Stomach smooth muscle (tissue), 2 donors: ENCODE data around the gene ABCA9.
"Not testable (repeated sequence)": the region's sequence is repeated elsewhere in the genome, so short reads cannot be mapped to it uniquely, and the experiment has no call there.

Experiments
- H3K27ac ChIP-seq: one replicate; pipeline ENCODE4 v1.7.0; 2013; ENCODE audit warnings: mild to moderate bottlenecking, low read length, inconsistent platforms
- H3K27me3 ChIP-seq, 2 donors: one replicate each; pipeline ENCODE4 v1.7.0; 2013; ENCODE audit warnings: low read length in 2 of 2; ENCODE audit not compliant: insufficient read depth in 2 of 2, control insufficient read depth in 1 of 2
- H3K36me3 ChIP-seq, 2 donors: one replicate each; pipeline ENCODE4 v1.7.0; 2013; ENCODE audit warnings: low read length in 2 of 2; ENCODE audit not compliant: control insufficient read depth in 2 of 2, insufficient read depth in 2 of 2
- H3K4me1 ChIP-seq: one replicate; pipeline ENCODE4 v1.7.0; 2013; ENCODE audit warnings: low read length; ENCODE audit not compliant: control insufficient read depth, insufficient read depth
- H3K4me3 ChIP-seq, 2 donors: one replicate each; pipeline ENCODE4 v1.7.0; 2013; ENCODE audit warnings: low read length in 2 of 2
- H3K9ac ChIP-seq, 2 donors: one replicate each; pipeline ENCODE4 v1.7.0; 2013; ENCODE audit warnings: low read length in 2 of 2, mild to moderate bottlenecking in 1 of 2
- H3K9me3 ChIP-seq, 2 donors: one replicate each; pipeline ENCODE4 v1.7.0; 2013; ENCODE audit warnings: low read length in 2 of 2; ENCODE audit not compliant: control insufficient read depth in 2 of 2
- donor health status: healthy.
- donor health status: Pancreatic carcinoma.

The ABCA9 gene

DNA sequence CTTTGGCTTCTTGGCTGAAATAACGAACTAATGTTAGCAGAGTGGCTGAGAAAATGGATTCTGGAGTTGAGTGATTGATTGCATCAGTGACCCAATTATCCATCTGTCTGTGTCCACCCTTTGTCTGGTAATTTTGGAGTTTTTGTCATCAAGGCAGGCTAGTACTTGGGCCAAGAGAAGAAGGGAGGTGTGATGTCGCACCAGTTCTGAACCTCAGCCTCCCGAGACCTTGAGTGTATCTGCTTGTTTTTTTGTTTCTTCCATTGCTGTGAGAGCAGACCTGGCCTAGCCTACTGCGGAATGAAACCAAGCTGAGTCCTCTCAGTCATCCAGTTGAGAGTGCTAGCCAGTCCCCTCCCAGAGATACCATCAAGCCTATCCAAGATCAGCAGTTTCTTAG, 110.0 kb downstream of the ABCA9 start:
- no peaks in the 10 kb centered on the region for H3K36me3 ChIP-seq
- H3K4me1 ChIP-seq, result no peaks in the 10 kb centered on the region
- H3K27ac ChIP-seq, result no peak overlapping the region
- no peak overlapping the region for H3K4me3 ChIP-seq
- no peak overlapping the region for H3K9ac ChIP-seq
- no peaks in the 10 kb centered on the region for H3K27me3 ChIP-seq
- H3K9me3 ChIP-seq, result no peaks in the 10 kb centered on the region

DNA sequence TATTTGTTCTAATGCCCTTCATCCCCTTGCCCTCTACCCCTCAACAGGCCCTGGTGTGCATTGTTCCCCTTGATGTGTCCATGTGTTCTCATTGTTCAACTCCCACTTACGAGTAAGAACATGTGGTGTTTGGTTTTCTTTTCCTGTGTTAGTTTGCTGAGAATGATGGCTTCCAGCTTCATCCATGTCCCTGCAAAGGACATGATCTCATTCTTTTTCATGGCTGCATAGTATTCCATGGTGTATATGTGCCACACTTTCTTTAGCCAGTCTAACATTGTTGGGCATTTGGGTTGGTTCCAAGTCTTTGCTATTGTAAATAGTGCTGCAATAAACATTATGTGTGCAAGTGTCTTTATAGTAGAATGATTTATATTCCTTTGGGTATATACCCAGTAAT, 112.9 kb downstream of the ABCA9 start:
- not testable (repeated sequence) for H3K4me1 ChIP-seq, H3K4me3 ChIP-seq, H3K9me3 ChIP-seq, H3K36me3 ChIP-seq, H3K9ac ChIP-seq, H3K27ac ChIP-seq, H3K27me3 ChIP-seq

DNA sequence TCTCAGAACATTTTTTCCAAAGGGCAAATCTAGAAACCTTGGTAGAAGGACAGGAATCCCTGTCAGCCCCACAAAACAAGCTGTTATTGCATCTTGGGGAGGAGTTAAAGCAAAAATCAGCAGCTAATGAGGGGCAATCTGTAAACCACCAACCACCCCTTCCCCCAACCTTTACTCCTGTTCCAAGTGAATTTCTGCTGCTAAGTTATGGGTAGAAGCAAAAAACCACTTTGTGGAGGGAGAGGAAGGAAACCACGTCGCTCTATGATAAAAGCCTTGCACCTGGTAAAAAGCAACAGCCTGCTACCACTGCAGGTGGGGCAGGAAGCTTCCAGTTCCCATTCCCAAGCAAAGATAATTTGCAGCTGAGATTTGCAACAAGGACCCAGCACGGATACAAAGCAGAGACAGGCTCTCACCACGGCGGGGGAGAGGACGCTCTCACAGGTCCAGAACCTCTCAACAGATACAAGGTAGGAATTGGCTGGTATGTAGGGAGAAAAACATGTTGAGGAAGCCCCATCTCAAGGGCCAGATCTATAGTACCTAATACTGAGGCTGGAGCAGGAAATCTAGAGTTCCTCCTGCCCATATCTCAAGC, 116.2 kb downstream of the ABCA9 start:
- no peaks in the 10 kb centered on the region for H3K36me3 ChIP-seq
- no peak overlapping the region for H3K9ac ChIP-seq
- no peaks in the 10 kb centered on the region for H3K4me1 ChIP-seq
- H3K9me3 ChIP-seq, result no peaks in the 10 kb centered on the region
- no peak overlapping the region for H3K27ac ChIP-seq
- no peak overlapping the region for H3K4me3 ChIP-seq
- no peaks in the 10 kb centered on the region for H3K27me3 ChIP-seq

DNA sequence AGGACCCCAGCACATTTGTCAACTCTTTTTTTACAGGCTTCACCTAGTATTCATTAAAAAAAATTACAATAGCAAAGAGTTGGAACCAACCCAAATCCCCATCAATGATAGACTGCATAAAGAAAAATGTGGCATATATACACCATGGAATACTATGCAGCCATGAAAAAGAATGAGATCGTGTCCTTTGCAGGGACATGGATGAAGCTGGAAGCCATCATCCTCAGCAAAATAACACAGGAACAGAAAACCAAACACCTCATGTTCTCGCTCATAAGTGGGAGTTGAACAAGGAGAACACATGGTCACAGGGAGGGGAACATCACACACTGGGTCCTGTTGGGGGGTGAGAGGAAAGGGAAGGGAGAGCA, 116.9 kb downstream of the ABCA9 start:
- H3K4me1 ChIP-seq, H3K9me3 ChIP-seq, H3K27me3 ChIP-seq, H3K9ac ChIP-seq, H3K4me3 ChIP-seq, H3K27ac ChIP-seq, H3K36me3 ChIP-seq: not testable (repeated sequence)

- H3K27ac ChIP-seq, result no peak overlapping the region
- no peaks in the 10 kb centered on the region for H3K36me3 ChIP-seq
- H3K4me1 ChIP-seq, result no peaks in the 10 kb centered on the region
- H3K4me3 ChIP-seq, result no peak overlapping the region
- H3K9ac ChIP-seq, result no peak overlapping the region
- no peaks in the 10 kb centered on the region for H3K27me3 ChIP-seq
- no peaks in the 10 kb centered on the region for H3K9me3 ChIP-seq
Observed at GRCh38 chr17:68943123-68943811, 117.5 kb downstream of the ABCA9 start.

- Histone ChIP-seq H3K4me3 (no peak overlapping the region), H3K27me3 (no peaks in the 10 kb centered on the region), H3K9ac (no peak overlapping the region), H3K27ac (no peak overlapping the region), H3K9me3 (no peaks in the 10 kb centered on the region), H3K36me3 (no peaks in the 10 kb centered on the region), H3K4me1 (no peaks in the 10 kb centered on the region)
Observed at GRCh38 chr17:68942389-68942788, 118.3 kb downstream of the ABCA9 start.

GRCh38 chr17:68941761-68942160, 119.0 kb downstream of the ABCA9 start:
- Histone ChIP-seq H3K4me3 (no peak overlapping the region), H3K9ac (no peak overlapping the region), H3K27me3 (no peaks in the 10 kb centered on the region), H3K36me3 (no peaks in the 10 kb centered on the region), H3K4me1 (no peaks in the 10 kb centered on the region), H3K9me3 (no peaks in the 10 kb centered on the region), H3K27ac (no peak overlapping the region)

DNA sequence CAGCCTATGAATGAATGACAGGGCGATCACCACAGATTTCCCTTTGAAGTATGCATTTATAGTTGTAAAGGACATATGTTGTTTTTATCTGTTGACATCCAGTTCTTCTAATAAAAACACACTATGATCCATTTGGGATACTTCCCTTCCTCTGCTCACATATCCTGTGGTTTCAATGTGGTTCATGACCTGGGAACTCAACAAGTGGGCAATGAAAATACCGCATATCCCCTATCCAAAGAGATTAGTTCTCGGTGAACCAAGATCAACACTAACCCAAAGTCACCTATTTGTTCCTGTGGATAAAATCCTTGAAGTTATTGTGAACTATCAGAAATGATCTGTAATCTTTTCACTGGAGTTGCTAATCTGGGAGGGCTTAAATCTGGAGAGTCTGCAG, 121.5 kb downstream of the ABCA9 start:
- no peak overlapping the region for H3K4me3 ChIP-seq
- no peaks in the 10 kb centered on the region for H3K36me3 ChIP-seq
- no peaks in the 10 kb centered on the region for H3K4me1 ChIP-seq
- H3K9ac ChIP-seq, result no peak overlapping the region
- no peaks in the 10 kb centered on the region for H3K27me3 ChIP-seq
- no peaks in the 10 kb centered on the region for H3K9me3 ChIP-seq
- no peak overlapping the region for H3K27ac ChIP-seq

DNA sequence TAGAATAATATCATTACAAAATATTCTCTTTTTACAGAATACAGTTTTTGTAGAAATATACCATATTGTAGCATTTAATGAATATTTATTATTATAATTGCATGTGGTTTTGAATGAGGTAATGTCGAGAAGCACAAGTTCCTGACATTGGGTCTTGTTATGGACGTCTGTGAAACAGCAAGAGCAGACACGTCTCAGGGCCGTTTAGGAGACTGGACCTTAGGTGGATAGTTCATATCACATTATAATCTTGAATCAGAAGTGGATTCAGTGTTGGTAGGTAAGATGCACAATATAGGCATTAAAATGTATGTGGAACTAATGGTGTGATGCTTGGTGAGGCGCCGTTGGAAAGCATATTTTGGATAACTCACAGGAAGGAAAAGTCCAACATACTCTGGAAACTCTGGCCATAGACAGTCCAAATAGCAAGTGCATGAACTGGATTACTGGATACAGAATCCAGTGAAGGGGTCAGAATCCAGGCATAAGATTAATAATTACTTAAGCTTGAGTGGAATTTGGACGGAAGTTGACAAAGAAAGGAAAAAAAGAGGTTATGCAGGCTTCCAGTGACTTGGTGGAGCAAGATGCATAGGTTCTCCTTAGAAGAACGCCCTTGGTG, 122.7 kb downstream of the ABCA9 start:
- no peaks in the 10 kb centered on the region for H3K9me3 ChIP-seq
- no peak overlapping the region for H3K9ac ChIP-seq
- no peaks in the 10 kb centered on the region for H3K4me1 ChIP-seq
- H3K4me3 ChIP-seq, result no peak overlapping the region
- H3K27me3 ChIP-seq, result no peaks in the 10 kb centered on the region
- no peaks in the 10 kb centered on the region for H3K36me3 ChIP-seq
- H3K27ac ChIP-seq, result no peak overlapping the region

GRCh38 chr17:68927516-68927915, 133.2 kb downstream of the ABCA9 start:
- Histone ChIP-seq H3K27ac (no peak overlapping the region), H3K4me1 (no peaks in the 10 kb centered on the region), H3K9ac (no peak overlapping the region)

More at GRCh38 chr17:68927516-68927915, 133.2 kb downstream of the ABCA9 start:
- H3K9me3 ChIP-seq, result no peaks in the 10 kb centered on the region
- no peaks in the 10 kb centered on the region for H3K27me3 ChIP-seq
- H3K4me3 ChIP-seq, result no peak overlapping the region
- peaks cover 0 to 3% of the 10 kb centered on the region in 2 donors for H3K36me3 ChIP-seq
